HCT116 (cell line): ENCODE measurements around the gene EXOSC7. TPM values are rescaled to one million over a fixed set of nuclear protein-coding genes. Genes with fewer than 3 reads are reported as not detected.

Experiments
- ATAC-seq: fragments of 200-7000 bp; cut with Tn5 transposase; 2 replicates; pipeline ENCODE4 v1.9.1; 2020; ENCODE audit warnings: mild to moderate bottlenecking, moderate library complexity
- BruUV-seq: library from RNA; stranded (reverse); fragments of 400-500 nt; replicated peaks from 2 replicates; lab custom pipeline; 2021; lab: Mats Ljungman, UMichigan
- CTCF ChIA-PET: fragments of 300-600 bp; sonication (Branson Sonifier 250); formaldehyde crosslinking; loops from one replicate; lab custom pipeline; 2021; ENCODE audit warnings: antibody characterized with exemption; lab: Charles Lee
- POLR2A ChIA-PET: fragments of 300-600, 350-600 bp; sonication (Branson Sonifier 250); formaldehyde crosslinking; loops from one replicate; lab custom pipeline; 2021; ENCODE audit warnings: antibody characterized with exemption; lab: Charles Lee
- RAD21 ChIA-PET, 2 experiments: fragments of 300-600 bp; sonication (Branson Sonifier 250); formaldehyde crosslinking; loops; one replicate each; lab custom pipeline; 2023; ENCODE audit warnings: low total read pairs in 2 of 2; ENCODE audit not compliant: uncharacterized antibody in 2 of 2, unreplicated experiment in 2 of 2, low non-redundant PET in 1 of 2; lab: Charles Lee
- DNase-seq: peaks from one replicate; pipeline ENCODE4 v3.0.0-alpha.2; 2010; ENCODE audit warnings: low read depth, low spot score
- H2AFZ ChIP-seq: fragments of 200-600 bp; shearing (Covaris generic), sonication (generic); 2 replicates; pipeline ENCODE4 v1.6.1; 2017; ENCODE audit warnings: low read depth, mixed run types, mixed read lengths, antibody characterized with exemption, low read length; ENCODE audit not compliant: poor library complexity, severe bottlenecking
- H3K27ac ChIP-seq: 2 replicates; pipeline ENCODE4 v1.5.1; 2012; ENCODE audit warnings: low read depth, low read length
- H3K27me3 ChIP-seq: fragments of 200-600 bp; sonication (generic); 2 replicates; pipeline ENCODE4 v1.6.1; 2016; ENCODE audit warnings: mixed run types, low read length, mixed read lengths; ENCODE audit not compliant: insufficient read depth
- H3K36me3 ChIP-seq, 2 experiments: fragments of 200-500 bp in 1 of 2; fragments of 200-600 bp in 1 of 2; sonication (Bioruptor generic) in 1 of 2; sonication (generic) in 1 of 2; 2 replicates each; pipeline versions ENCODE4 v1.5.1 to v1.6.1; 2014 to 2016; ENCODE audit warnings: low read length in 2 of 2, inconsistent platforms in 1 of 2, mixed read lengths in 1 of 2, mixed run types in 1 of 2; ENCODE audit not compliant: insufficient read depth in 2 of 2, control insufficient read depth in 1 of 2
- H3K4me1 ChIP-seq, 2 experiments: fragments of 200-600 bp in 1 of 2; sonication (generic) in 1 of 2; 2 replicates each; pipeline versions ENCODE4 v1.5.1 to v1.6.1; 2012 to 2017; ENCODE audit warnings: low read length in 2 of 2, inconsistent platforms in 1 of 2, mild to moderate bottlenecking in 1 of 2, mixed read lengths in 1 of 2, mixed run types in 1 of 2, moderate library complexity in 1 of 2; ENCODE audit not compliant: insufficient read depth in 2 of 2, control insufficient read depth in 1 of 2
- H3K4me2 ChIP-seq: fragments of 200-600 bp; sonication (generic); 2 replicates; pipeline ENCODE4 v1.6.1; 2017; ENCODE audit warnings: mixed run types, low read length, mixed read lengths
- H3K4me3 ChIP-seq, 2 experiments: fragments of 200-600 bp in 1 of 2; sonication (generic) in 1 of 2; replicated peaks in 1 of 2; 2 replicates each; pipeline ENCODE4 v1.5.1; 2011 to 2016; ENCODE audit warnings: low read length in 2 of 2, control low read depth in 1 of 2, low read depth in 1 of 2, mild to moderate bottlenecking in 1 of 2, mixed read lengths in 1 of 2, mixed run types in 1 of 2
- H3K79me2 ChIP-seq: fragments of 200-600 bp; sonication (generic); 2 replicates; pipeline ENCODE4 v1.6.1; 2017; ENCODE audit warnings: mild to moderate bottlenecking, mixed run types, low read length, moderate library complexity, mixed read lengths; ENCODE audit not compliant: insufficient read depth
- H3K9ac ChIP-seq: fragments of 200-600 bp; sonication (generic); 2 replicates; pipeline ENCODE4 v1.6.1; 2016; ENCODE audit warnings: low read length, mixed read lengths
- H3K9me2 ChIP-seq: fragments of 200-600 bp; sonication (generic), shearing (Covaris generic); 2 replicates; pipeline ENCODE4 v1.6.1; 2017; ENCODE audit warnings: mixed run types, mild to moderate bottlenecking, moderate library complexity; ENCODE audit not compliant: insufficient read depth
- H3K9me3 ChIP-seq, 2 experiments: fragments of 200-500 bp in 1 of 2; fragments of 200-600 bp in 1 of 2; sonication (Bioruptor generic) in 1 of 2; sonication (generic) in 1 of 2; 2 replicates each; pipeline ENCODE4 v1.6.1; 2014 to 2017; ENCODE audit warnings: low read length in 2 of 2, mixed read lengths in 2 of 2, inconsistent platforms in 1 of 2, low read depth in 1 of 2, mild to moderate bottlenecking in 1 of 2, mixed run types in 1 of 2, moderate library complexity in 1 of 2; ENCODE audit not compliant: control insufficient read depth in 1 of 2, insufficient read depth in 1 of 2
- H4K20me1 ChIP-seq: fragments of 200-600 bp; sonication (generic), shearing (Covaris generic); 2 replicates; pipeline ENCODE4 v1.6.1; 2017; ENCODE audit warnings: mixed run types, mild to moderate bottlenecking, moderate library complexity; ENCODE audit not compliant: insufficient read depth
- CBX3 ChIP-seq: IDR thresholded peaks from 2 replicates; pipeline ENCODE4 v1.6.1; 2012; ENCODE audit warnings: low read depth
- EZH2 ChIP-seq: fragments of 200-600 bp; sonication (generic); IDR thresholded peaks from 2 replicates; pipeline ENCODE4 v1.6.1; 2017; ENCODE audit warnings: antibody characterized with exemption, mixed run types
- FOSL1 ChIP-seq: IDR thresholded peaks from 2 replicates; pipeline ENCODE4 v1.6.1; 2012; ENCODE audit warnings: low read depth
- JUND ChIP-seq: IDR thresholded peaks from 2 replicates; pipeline ENCODE4 v1.6.1; 2012
- POLR2AphosphoS5 ChIP-seq: IDR thresholded peaks from 2 replicates; pipeline ENCODE4 v1.6.1; 2011; ENCODE audit warnings: mild to moderate bottlenecking, low read depth, low read length, moderate library complexity
- ZFX ChIP-seq: fragments of 450-650 bp; IDR thresholded peaks from 2 replicates; pipeline ENCODE4 v1.6.1; 2017
- intact Hi-C: fragments of 100-400 bp; cut with micrococcal nuclease; formaldehyde crosslinking; loops from 2 replicates; pipeline ENCODE4 v1.10.0; 2022
- total RNA-seq: library from RNA; stranded (reverse); gene quantifications from one replicate; pipeline ENCODE4 v1.2.1, GENCODE V29; 2021; ENCODE audit not compliant: unreplicated experiment
- TF ChIP-seq, protein P1 (sequence below): IDR thresholded peaks from 2 replicates; pipeline ENCODE4 v1.6.1; 2011; ENCODE audit warnings: mild to moderate bottlenecking, low read length, moderate library complexity; ENCODE audit not compliant: insufficient replicate concordance; ENCODE audit errors: extremely low read depth

EXOSC7 gene
- total RNA-seq, 1 experiment from 2014 or later = 72.6 TPM

DNA sequence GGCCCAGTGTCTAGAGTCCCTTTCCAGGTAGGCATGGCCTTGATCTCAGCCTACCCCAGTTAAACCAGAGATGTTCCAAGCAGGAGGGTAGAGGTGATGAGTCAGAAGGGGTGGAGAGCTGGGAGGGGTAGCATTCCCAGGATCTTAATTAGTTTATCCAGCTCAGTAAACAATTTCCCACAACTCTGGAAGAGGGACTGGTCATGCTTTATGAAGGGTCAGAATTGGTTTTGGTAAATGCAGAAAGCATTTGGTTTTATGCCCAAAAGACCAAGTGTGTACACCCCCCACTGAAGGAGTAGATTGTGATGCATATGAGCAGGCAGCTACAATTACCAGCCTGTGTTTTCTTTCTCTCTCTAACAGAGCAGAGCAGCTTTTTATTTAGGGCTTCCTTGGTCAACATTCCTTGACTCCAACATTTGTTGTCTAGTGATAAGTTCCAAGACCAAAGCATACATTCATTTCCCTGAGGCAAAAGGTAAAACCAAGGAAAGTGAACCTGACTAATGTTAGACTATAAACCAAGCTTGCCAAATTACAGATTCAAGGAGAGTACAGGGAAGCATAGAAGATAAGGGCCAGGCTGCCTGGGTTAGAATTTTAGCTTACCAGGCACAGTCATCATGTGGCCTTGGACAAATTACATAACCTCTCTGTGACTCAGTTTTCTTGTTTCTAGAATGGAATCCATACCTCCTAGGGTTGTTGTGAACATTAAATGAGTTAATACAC lies 17.6 kb downstream of the EXOSC7 start:
- intact Hi-C loops = loop anchor here (10.0 kb wide), 1 partner anchor 459 kb away; no protein-coding TSS in a partner anchor
- Histone ChIP-seq H3K79me2 (peaks cover 73% of the 10 kb centered on the region), H3K27me3 (no peaks in the 10 kb centered on the region), H4K20me1 (no peaks in the 10 kb centered on the region; the same call in 1 of the 2 replicates), H3K9me2 (no peaks in the 10 kb centered on the region), H3K4me1 (peaks cover 26 to 30% of the 10 kb centered on the region in 2 experiments), H3K36me3 (peaks cover 13 to 49% of the 10 kb centered on the region in 2 experiments; a peak in 3 of 4 replicates), H3K27ac (peak overlapping the region; percentile 37), H3K9ac (no peak overlapping the region), H2AFZ (no peak overlapping the region), H3K9me3 (no peaks in the 10 kb centered on the region), H3K4me2 (peak overlapping the region; percentile 41), H3K4me3 (no peak overlapping the region)
- no TSS peak for BruUV-seq
- ATAC-seq (peak; percentile 59), DNase-seq (no peak)
- TF ChIP-seq JUND = peak; percentile 35; the same call in 1 of the 2 replicates
- TF ChIP-seq ZFX = no peak
- TF ChIP-seq FOSL1 = 0 out of 2 replicates have a peak, but pooled peaks have one; percentile 25
- ChIA-PET CTCF (interaction anchor here (0.8 to 1.2 kb wide), 4 partner anchors 9 to 703 kb away, joined by 3 to 6 read pairs (median 3); no protein-coding TSS in a partner anchor), RAD21 (no interaction called here), POLR2A (no interaction called here)

DNA sequence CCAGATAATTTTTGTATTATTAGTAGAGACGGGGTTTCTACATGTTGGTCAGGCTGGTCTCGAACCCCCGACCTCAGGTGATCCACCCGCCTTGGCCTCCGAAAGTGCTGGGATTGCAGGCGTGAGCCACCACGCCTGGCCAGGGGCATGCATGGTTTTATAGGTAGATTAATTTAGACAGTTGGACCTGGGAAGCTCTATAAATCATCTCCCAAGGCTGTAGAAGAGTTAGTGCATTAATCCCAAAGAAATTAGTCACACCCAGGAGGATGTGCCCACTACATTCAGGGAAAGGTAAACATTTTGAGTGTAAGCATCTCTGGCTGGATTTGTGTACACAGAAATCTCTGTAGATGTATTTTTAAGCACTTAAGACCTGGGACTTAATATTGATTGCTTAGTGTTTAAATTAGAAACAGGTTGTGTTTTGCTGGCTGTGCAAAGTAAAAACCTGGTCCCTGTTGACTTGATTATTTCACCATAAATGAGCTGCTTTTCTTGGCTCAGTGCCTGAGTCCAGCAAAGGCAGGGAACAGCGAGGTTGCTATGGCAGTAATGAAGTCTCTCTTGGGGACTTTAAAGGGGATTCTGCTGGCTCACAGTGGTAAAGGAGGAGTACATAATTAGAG lies 19.2 kb downstream of the EXOSC7 start:
- Histone ChIP-seq H3K9me2 (no peaks in the 10 kb centered on the region), H3K27ac (peak overlapping the region; percentile 26), H3K36me3 (peaks cover 19 to 48% of the 10 kb centered on the region in 2 experiments; a peak in 3 of 4 replicates), H3K4me2 (no peak overlapping the region), H3K9ac (no peak overlapping the region), H3K4me1 (peaks cover 26 to 30% of the 10 kb centered on the region in 2 experiments), H3K4me3 (no peak overlapping the region), H3K27me3 (no peaks in the 10 kb centered on the region), H2AFZ (no peak overlapping the region), H3K9me3 (no peaks in the 10 kb centered on the region), H3K79me2 (peaks cover 57% of the 10 kb centered on the region), H4K20me1 (no peaks in the 10 kb centered on the region; the same call in 1 of the 2 replicates)
- CTCF ChIA-PET = no interaction called here
- RAD21 ChIA-PET = no interaction called here
- POLR2A ChIA-PET = interaction anchor here (0.7 kb wide), 1 partner anchor 19 kb away, joined by 4 read pairs; the partner anchor contains the start of genes EXOSC7 and ZDHHC3
- TF ChIP-seq EZH2 (no peak), CBX3 (no peak), ZFX (no peak), POLR2AphosphoS5 (no peak)
- TF ChIP-seq, protein P1, sequence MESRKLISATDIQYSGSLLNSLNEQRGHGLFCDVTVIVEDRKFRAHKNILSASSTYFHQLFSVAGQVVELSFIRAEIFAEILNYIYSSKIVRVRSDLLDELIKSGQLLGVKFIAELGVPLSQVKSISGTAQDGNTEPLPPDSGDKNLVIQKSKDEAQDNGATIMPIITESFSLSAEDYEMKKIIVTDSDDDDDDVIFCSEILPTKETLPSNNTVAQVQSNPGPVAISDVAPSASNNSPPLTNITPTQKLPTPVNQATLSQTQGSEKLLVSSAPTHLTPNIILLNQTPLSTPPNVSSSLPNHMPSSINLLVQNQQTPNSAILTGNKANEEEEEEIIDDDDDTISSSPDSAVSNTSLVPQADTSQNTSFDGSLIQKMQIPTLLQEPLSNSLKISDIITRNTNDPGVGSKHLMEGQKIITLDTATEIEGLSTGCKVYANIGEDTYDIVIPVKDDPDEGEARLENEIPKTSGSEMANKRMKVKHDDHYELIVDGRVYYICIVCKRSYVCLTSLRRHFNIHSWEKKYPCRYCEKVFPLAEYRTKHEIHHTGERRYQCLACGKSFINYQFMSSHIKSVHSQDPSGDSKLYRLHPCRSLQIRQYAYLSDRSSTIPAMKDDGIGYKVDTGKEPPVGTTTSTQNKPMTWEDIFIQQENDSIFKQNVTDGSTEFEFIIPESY = no peak
- BruUV-seq = no TSS peak
- ATAC-seq (no peak), DNase-seq (no peak)
- intact Hi-C loops = loop anchor here (10.0 kb wide), 1 partner anchor 460 kb away; no protein-coding TSS in a partner anchor
